Measurements from ENCODE around the gene IPP. TPM values are rescaled to one million over a fixed set of nuclear protein-coding genes. Genes with fewer than 3 reads are reported as not detected.

IPP gene
- polyA plus RNA-seq, 1 of the 3 experiments (the other 2 are of a cell fraction), result 3.2 TPM

- no peaks in the 10 kb centered on the region for H3K9me2 ChIP-seq
- no peak for DNase-seq
- no peak overlapping the region for H3K4me2 ChIP-seq
- no peaks in the 10 kb centered on the region for H3F3A ChIP-seq (replicated peaks; ENCODE audit: insufficient read depth)
- POLR2A ChIA-PET, result no interaction called here
- H4K20me1 ChIP-seq (ENCODE audit: insufficient read depth), result no peaks in the 10 kb centered on the region
- H3K36me3 ChIP-seq (replicated peaks in 1 of 2; ENCODE audit: control insufficient read depth in 1 of 2, insufficient read depth in 2 of 2, low read length in 1 of 2), result no peaks in the 10 kb centered on the region
- no peaks in the 10 kb centered on the region for H3K9me3 ChIP-seq
- TF ChIP-seq NRF1 (IDR thresholded peaks at IDR 0.05; ENCODE audit: low read depth, low read length), result no peak
- no peak for TF ChIP-seq CTCF (IDR thresholded peaks at IDR 0.05)
- no peak for TF ChIP-seq TAF1 (IDR thresholded peaks at IDR 0.05; ENCODE audit: borderline replicate concordance, low read depth, low read length)
- no peak for TF ChIP-seq RAD21 (IDR thresholded peaks at IDR 0.05; ENCODE audit: low read length)
- no peak for TF ChIP-seq RCOR1 (IDR thresholded peaks at IDR 0.05; ENCODE audit: low read length)
- TF ChIP-seq POLR2AphosphoS5 (IDR thresholded peaks at IDR 0.05; ENCODE audit: low read depth, low read length), result no peak
- no peak for TF ChIP-seq EZH2phosphoT487 (IDR thresholded peaks at IDR 0.05; ENCODE audit: borderline replicate concordance, low read depth)
- TF ChIP-seq FOSL2 (IDR thresholded peaks at IDR 0.05; ENCODE audit: borderline replicate concordance, low read depth), result no peak
- TF ChIP-seq MXI1 (IDR thresholded peaks at IDR 0.05; ENCODE audit: low read depth, low read length), result no peak
- TF ChIP-seq GABPA (IDR thresholded peaks at IDR 0.05; ENCODE audit: low read depth), result no peak
- TF ChIP-seq USF1 (IDR thresholded peaks at IDR 0.05; ENCODE audit: borderline replicate concordance, low read depth), result no peak
- no peak for TF ChIP-seq SMC3 (IDR thresholded peaks at IDR 0.05; ENCODE audit: low read depth, low read length)
- TF ChIP-seq, protein P1, sequence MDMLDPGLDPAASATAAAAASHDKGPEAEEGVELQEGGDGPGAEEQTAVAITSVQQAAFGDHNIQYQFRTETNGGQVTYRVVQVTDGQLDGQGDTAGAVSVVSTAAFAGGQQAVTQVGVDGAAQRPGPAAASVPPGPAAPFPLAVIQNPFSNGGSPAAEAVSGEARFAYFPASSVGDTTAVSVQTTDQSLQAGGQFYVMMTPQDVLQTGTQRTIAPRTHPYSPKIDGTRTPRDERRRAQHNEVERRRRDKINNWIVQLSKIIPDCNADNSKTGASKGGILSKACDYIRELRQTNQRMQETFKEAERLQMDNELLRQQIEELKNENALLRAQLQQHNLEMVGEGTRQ (IDR thresholded peaks at IDR 0.05; ENCODE audit: borderline replicate concordance, low read depth, low read length), result no peak
- no peak overlapping the region for H3K27ac ChIP-seq (ENCODE audit: low read depth in 2 of 2, low read length in 1 of 2)
- no peak overlapping the region for H3K4me3 ChIP-seq (ENCODE audit: low read depth in 2 of 2, low read length in 1 of 2)
- no peak overlapping the region for H2AFZ ChIP-seq (ENCODE audit: low read depth)
- no peaks in the 10 kb centered on the region for H3K27me3 ChIP-seq (ENCODE audit: insufficient read depth)
- H3K79me2 ChIP-seq (ENCODE audit: insufficient read depth), result no peaks in the 10 kb centered on the region
- H3K4me1 ChIP-seq (ENCODE audit: control insufficient read depth in 1 of 2, insufficient read depth in 2 of 2, low read depth in 1 of 2, low read length in 1 of 2), result peaks cover 0 to 2% of the 10 kb centered on the region in 2 experiments; a peak in 2 of 4 replicates
- WGBS (ENCODE audit: low lambda C conversion rate), result 45% methylated on average over 3 of the region's 3 CpGs
- CTCF ChIA-PET, result no interaction called here
- H3K9ac ChIP-seq, result no peak overlapping the region
Measured at GRCh38 chr1:45762291-45762690, 11.8 kb upstream of the IPP start.

DNA sequence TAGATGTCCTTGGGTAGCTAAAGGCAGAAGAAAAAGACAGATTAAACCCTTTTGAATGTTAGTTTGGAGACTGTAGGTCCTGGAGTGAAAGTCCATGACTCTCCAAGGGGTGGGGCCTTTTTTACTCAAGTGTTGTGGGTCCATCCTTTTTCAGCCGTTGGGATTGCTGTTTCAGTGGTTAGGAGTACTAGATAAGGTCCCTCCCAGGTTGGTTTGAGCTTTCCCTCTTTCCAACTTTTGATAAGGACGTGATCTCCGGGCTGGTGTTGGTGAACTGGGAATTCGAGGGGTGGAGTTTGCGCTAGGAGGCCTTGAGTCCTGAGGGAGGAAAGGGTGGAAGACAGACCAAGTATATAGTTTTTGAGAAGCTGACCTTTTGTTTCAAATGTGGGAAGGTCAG, 5.2 kb upstream of the IPP start:
- POLR2A ChIA-PET, result no interaction called here
- WGBS (ENCODE audit: low lambda C conversion rate), result 75% methylated on average over 5 of the region's 5 CpGs
- Histone ChIP-seq H3K4me2 (no peak overlapping the region), H3K9me2 (no peaks in the 10 kb centered on the region), H3K9ac (no peak overlapping the region), H3K27ac (ENCODE audit: low read depth in 2 of 2, low read length in 1 of 2) (no peak overlapping the region), H3K4me1 (ENCODE audit: control insufficient read depth in 1 of 2, insufficient read depth in 2 of 2, low read depth in 1 of 2, low read length in 1 of 2) (peaks cover 0 to 2% of the 10 kb centered on the region in 2 experiments; a peak in 1 of 4 replicates), H3K4me3 (ENCODE audit: low read depth in 2 of 2, low read length in 1 of 2) (no peak overlapping the region), H3K9me3 (no peaks in the 10 kb centered on the region), H3K79me2 (ENCODE audit: insufficient read depth) (no peaks in the 10 kb centered on the region), H3F3A (replicated peaks; ENCODE audit: insufficient read depth) (no peaks in the 10 kb centered on the region), H3K36me3 (replicated peaks in 1 of 2; ENCODE audit: control insufficient read depth in 1 of 2, insufficient read depth in 2 of 2, low read length in 1 of 2) (no peaks in the 10 kb centered on the region), H2AFZ (ENCODE audit: low read depth) (no peak overlapping the region), H3K27me3 (ENCODE audit: insufficient read depth) (no peaks in the 10 kb centered on the region), H4K20me1 (ENCODE audit: insufficient read depth) (no peaks in the 10 kb centered on the region)
- no peak for TF ChIP-seq YY1 (IDR thresholded peaks at IDR 0.05; ENCODE audit: low read depth)
- DNase-seq, result no peak
- CTCF ChIA-PET, result no interaction called here
